ENCODE measurements around the gene ATP11B. TPM values are rescaled to one million over a fixed set of nuclear protein-coding genes. Genes with fewer than 3 reads are reported as not detected.

ATP11B gene
- total RNA-seq, 3 donors from 2014 or later (not counting 1 experiment from before 2014, with no cell fraction given): 157 to 174 (median 172) TPM

DNA sequence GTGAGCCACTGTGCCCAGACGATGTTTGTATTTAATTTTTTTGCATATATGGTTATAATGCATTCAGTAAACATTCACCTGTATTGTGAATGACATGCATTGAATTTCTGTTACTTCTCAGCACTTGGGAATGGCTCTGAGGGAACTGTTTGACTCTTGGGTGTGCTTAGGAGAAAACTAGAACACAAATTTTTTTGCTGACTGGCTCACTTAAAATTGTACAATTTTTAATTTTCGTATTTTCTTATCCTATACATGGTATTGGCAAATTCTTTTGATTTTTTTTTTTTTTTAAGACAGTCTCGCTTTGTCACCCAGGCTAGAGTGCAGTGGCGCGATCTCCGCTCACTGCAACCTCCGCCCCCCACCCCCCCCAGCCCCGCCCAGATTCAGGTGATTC, 7.2 kb downstream of the ATP11B start:
- Mint-ChIP-seq H3K9me3 (no peaks in the 10 kb centered on the region), H3K4me3 (no peak overlapping the region), H3K4me1 (peaks cover 51 to 54% of the 10 kb centered on the region in 2 donors), H3K27me3 (ENCODE audit: low read depth in 2 of 2) (no peaks in the 10 kb centered on the region), H3K36me3 (no peaks in the 10 kb centered on the region), H3K27ac (no peak overlapping the region)
- Histone ChIP-seq H3K4me1 (ENCODE audit: control insufficient read depth, insufficient read depth, low read length) (peaks cover 7% of the 10 kb centered on the region), H3K4me3 (ENCODE audit: low read length) (no peak overlapping the region), H3K9me3 (ENCODE audit: control insufficient read depth, insufficient read depth, low read length) (no peaks in the 10 kb centered on the region), H3K36me3 (ENCODE audit: control insufficient read depth, insufficient read depth, low read length) (peaks cover 2% of the 10 kb centered on the region), H3K27ac (ENCODE audit: low read length) (no peak overlapping the region), H3K27me3 (ENCODE audit: control insufficient read depth, insufficient read depth, low read length) (no peaks in the 10 kb centered on the region)
- DNase-seq (no peak), ATAC-seq (no peak)
- intact Hi-C loops (cut with micrococcal nuclease): no loop called here
- WGBS (ENCODE audit: insufficient coverage): 96% methylated on average over 8 of the region's 8 CpGs
- TF ChIP-seq, protein P1, sequence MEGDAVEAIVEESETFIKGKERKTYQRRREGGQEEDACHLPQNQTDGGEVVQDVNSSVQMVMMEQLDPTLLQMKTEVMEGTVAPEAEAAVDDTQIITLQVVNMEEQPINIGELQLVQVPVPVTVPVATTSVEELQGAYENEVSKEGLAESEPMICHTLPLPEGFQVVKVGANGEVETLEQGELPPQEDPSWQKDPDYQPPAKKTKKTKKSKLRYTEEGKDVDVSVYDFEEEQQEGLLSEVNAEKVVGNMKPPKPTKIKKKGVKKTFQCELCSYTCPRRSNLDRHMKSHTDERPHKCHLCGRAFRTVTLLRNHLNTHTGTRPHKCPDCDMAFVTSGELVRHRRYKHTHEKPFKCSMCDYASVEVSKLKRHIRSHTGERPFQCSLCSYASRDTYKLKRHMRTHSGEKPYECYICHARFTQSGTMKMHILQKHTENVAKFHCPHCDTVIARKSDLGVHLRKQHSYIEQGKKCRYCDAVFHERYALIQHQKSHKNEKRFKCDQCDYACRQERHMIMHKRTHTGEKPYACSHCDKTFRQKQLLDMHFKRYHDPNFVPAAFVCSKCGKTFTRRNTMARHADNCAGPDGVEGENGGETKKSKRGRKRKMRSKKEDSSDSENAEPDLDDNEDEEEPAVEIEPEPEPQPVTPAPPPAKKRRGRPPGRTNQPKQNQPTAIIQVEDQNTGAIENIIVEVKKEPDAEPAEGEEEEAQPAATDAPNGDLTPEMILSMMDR (IDR thresholded peaks at IDR 0.05): no peak

DNA sequence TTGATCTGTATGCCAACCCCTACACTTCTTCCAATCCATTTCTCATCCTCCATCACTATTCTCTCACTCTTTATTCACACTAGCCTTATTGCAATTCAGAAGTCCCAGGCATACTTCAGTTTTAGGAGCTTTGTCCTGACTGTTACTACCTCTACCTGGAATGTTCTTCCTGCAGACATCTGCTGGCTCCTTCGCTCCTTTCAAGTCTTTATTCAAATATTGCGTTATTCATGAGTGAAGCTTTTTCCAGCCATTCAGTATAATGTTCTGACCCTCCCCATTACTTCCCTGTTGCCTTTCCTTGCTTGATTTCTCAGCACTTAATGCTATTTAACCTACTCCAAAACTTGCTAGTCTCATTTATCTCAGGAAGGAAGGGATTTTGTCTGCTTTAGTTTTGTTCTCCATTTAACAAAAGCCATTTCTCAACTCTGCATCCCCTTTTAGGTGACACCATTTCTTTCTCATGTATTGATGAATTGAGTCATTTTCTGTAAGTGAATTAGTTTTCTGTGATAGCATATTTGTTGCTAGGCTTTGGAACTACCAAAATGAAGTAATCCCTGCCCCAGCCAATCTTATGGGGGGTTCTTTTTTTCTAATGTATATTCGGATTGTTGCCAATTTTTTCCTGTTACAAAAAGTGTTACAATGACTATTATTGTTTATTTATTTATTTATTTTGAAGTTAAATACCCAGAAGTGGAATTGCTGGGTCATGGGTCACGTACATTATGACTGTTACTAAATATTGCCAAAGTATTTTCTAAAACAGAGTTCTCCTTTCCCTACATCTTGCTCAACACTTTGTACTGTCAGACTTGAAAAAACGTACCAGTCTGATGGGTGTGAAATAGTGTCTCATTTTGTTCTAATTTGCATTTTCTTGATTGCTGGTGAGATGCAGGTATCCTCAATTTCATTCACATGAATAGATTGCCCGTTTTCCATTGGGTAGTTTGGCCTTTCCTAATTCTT, 9.4 kb downstream of the ATP11B start:
- H3K36me3 Mint-ChIP-seq: no peaks in the 10 kb centered on the region
- no peak for DNase-seq
- no peaks in the 10 kb centered on the region for H3K36me3 ChIP-seq (ENCODE audit: control insufficient read depth, insufficient read depth, low read length)
- H3K4me1 ChIP-seq (ENCODE audit: control insufficient read depth, insufficient read depth, low read length): peaks cover 5% of the 10 kb centered on the region
- no peaks in the 10 kb centered on the region for H3K27me3 ChIP-seq (ENCODE audit: control insufficient read depth, insufficient read depth, low read length)
- intact Hi-C loops (cut with micrococcal nuclease): no loop called here
- H3K27ac Mint-ChIP-seq: peak overlapping the region; percentile 0 to 3
- H3K4me3 ChIP-seq (ENCODE audit: low read length): no peak overlapping the region
- ATAC-seq: peak in 2 of 3 donors; percentile 39 to 40
- no peak overlapping the region for H3K27ac ChIP-seq (ENCODE audit: low read length)
- H3K4me1 Mint-ChIP-seq: peaks cover 49 to 52% of the 10 kb centered on the region in 2 donors
- no peaks in the 10 kb centered on the region for H3K27me3 Mint-ChIP-seq (ENCODE audit: low read depth in 2 of 2)
- WGBS (ENCODE audit: insufficient coverage): 92% methylated on average over 3 of the region's 6 CpGs
- no peak overlapping the region for H3K4me3 Mint-ChIP-seq
- H3K9me3 Mint-ChIP-seq: no peaks in the 10 kb centered on the region
- TF ChIP-seq, protein P1 (IDR thresholded peaks at IDR 0.05): no peak
- no peaks in the 10 kb centered on the region for H3K9me3 ChIP-seq (ENCODE audit: control insufficient read depth, insufficient read depth, low read length)

DNA sequence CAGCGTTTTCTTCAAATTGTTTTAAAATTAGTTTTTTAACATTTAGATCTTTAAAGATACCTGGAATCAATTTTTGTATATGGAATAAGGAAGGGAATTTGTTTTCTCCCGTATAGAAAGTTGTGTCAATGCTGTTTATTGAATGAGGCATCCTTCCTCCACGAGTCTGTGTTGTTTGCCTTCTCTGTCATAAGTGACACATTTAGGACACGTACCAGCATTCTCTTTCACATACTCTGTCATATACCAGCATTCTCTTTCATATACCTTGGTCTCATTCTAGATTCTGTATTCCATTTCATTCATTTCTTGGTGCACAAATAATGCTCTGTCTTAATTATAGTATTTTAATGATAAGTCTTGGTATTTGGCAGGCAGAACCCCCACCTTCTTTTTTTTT, 10.3 kb downstream of the ATP11B start:
- ATAC-seq (no peak), DNase-seq (no peak)
- Histone ChIP-seq H3K36me3 (ENCODE audit: control insufficient read depth, insufficient read depth, low read length) (no peaks in the 10 kb centered on the region), H3K4me3 (ENCODE audit: low read length) (no peak overlapping the region), H3K4me1 (ENCODE audit: control insufficient read depth, insufficient read depth, low read length) (peaks cover 2% of the 10 kb centered on the region), H3K9me3 (ENCODE audit: control insufficient read depth, insufficient read depth, low read length) (no peaks in the 10 kb centered on the region), H3K27ac (ENCODE audit: low read length) (no peak overlapping the region), H3K27me3 (ENCODE audit: control insufficient read depth, insufficient read depth, low read length) (no peaks in the 10 kb centered on the region)
- Mint-ChIP-seq H3K36me3 (no peaks in the 10 kb centered on the region), H3K4me3 (no peak overlapping the region), H3K4me1 (peaks cover 48 to 51% of the 10 kb centered on the region in 2 donors), H3K27ac (no peak overlapping the region), H3K27me3 (ENCODE audit: low read depth in 2 of 2) (no peaks in the 10 kb centered on the region), H3K9me3 (no peaks in the 10 kb centered on the region)
- intact Hi-C loops (cut with micrococcal nuclease): no loop called here
- TF ChIP-seq, protein P1 (IDR thresholded peaks at IDR 0.05): no peak
- WGBS (ENCODE audit: insufficient coverage): 85% methylated on average over 4 of the region's 4 CpGs

Data from natural killer cell (primary cell).